ENCODE results near the gene ARMC9.

Gene ARMC9

GRCh38 chr2:231186325-231186724, 12.1 kb upstream of the ARMC9 start:
- H3K4me1 ChIP-seq (ENCODE audit: control insufficient read depth, insufficient read depth, low read length), result no peaks in the 10 kb centered on the region
- CTCF ChIA-PET, result interaction anchor here (0.6 to 0.8 kb wide), 2 partner anchors 82 to 982 kb away, joined by 3 read pairs; no protein-coding TSS in a partner anchor
- TF ChIP-seq ZNF202 (tag by site-specific recombination; IDR thresholded peaks at IDR 0.05; ENCODE audit: borderline replicate concordance) (no peak), GFI1B (tag by site-specific recombination; IDR thresholded peaks at IDR 0.05) (no peak), FEZF1 (tag by site-specific recombination; IDR thresholded peaks at IDR 0.05) (no peak), ZNF747 (tag by site-specific recombination; IDR thresholded peaks at IDR 0.05) (no peak), ZSCAN18 (tag by site-specific recombination; IDR thresholded peaks at IDR 0.05) (no peak), ZBTB17 (tag by site-specific recombination; IDR thresholded peaks at IDR 0.05) (no peak), ZNF660 (tag by site-specific recombination; IDR thresholded peaks at IDR 0.05) (no peak), ZNF211 (tag by site-specific recombination; IDR thresholded peaks at IDR 0.05; ENCODE audit: low read depth) (no peak), OSR2 (tag by site-specific recombination; IDR thresholded peaks at IDR 0.05) (no peak), TSHZ1 (tag by site-specific recombination; IDR thresholded peaks at IDR 0.05; ENCODE audit: borderline replicate concordance) (no peak), MYNN (tag by site-specific recombination; IDR thresholded peaks at IDR 0.05; ENCODE audit: borderline replicate concordance) (no peak), HOXC10 (CRISPR knock-in tag; IDR thresholded peaks at IDR 0.05) (no peak)

GRCh38 chr2:231187736-231188505, 10.5 kb upstream of the ARMC9 start:
- Histone ChIP-seq H3K9me3 (ENCODE audit: control insufficient read depth, insufficient read depth, low read depth, low read length) (no peaks in the 10 kb centered on the region), H3K4me3 (ENCODE audit: low read depth, low read length) (no peak overlapping the region), H3K27ac (ENCODE audit: extremely low read depth, low read depth, low read length) (no peak overlapping the region), H3K36me3 (ENCODE audit: control insufficient read depth in 2 of 2, insufficient read depth in 1 of 2, low read length in 2 of 2) (no peaks in the 10 kb centered on the region), H3K4me1 (ENCODE audit: control insufficient read depth, insufficient read depth, low read length) (no peaks in the 10 kb centered on the region)
- CTCF ChIA-PET, result interaction anchor here (0.6 to 1.0 kb wide), 2 partner anchors 83 to 159 kb away, joined by 3 read pairs; no protein-coding TSS in a partner anchor
- POLR2A ChIA-PET, result no interaction called here
- TF ChIP-seq ZNF624 (tag by site-specific recombination; IDR thresholded peaks at IDR 0.05) (no peak), HOXC10 (CRISPR knock-in tag; IDR thresholded peaks at IDR 0.05) (no peak), ZNF488 (tag by site-specific recombination; IDR thresholded peaks at IDR 0.05) (no peak), ZNF26 (tag by site-specific recombination; IDR thresholded peaks at IDR 0.05) (no peak), ZNF791 (tag by site-specific recombination; IDR thresholded peaks at IDR 0.05) (no peak), GFI1B (tag by site-specific recombination; IDR thresholded peaks at IDR 0.05) (no peak), ZBTB7A (tag by site-specific recombination; IDR thresholded peaks at IDR 0.05; ENCODE audit: low read depth) (no peak), ZNF639 (tag by site-specific recombination; IDR thresholded peaks at IDR 0.05) (no peak), KLF16 (tag by site-specific recombination; IDR thresholded peaks at IDR 0.05) (no peak)

More at GRCh38 chr2:231186325-231186724, 12.1 kb upstream of the ARMC9 start:
- Histone ChIP-seq H3K9me3 (ENCODE audit: control insufficient read depth, insufficient read depth, low read depth, low read length) (no peaks in the 10 kb centered on the region), H3K36me3 (ENCODE audit: control insufficient read depth in 2 of 2, insufficient read depth in 1 of 2, low read length in 2 of 2) (no peaks in the 10 kb centered on the region), H3K4me3 (ENCODE audit: low read depth, low read length) (no peak overlapping the region), H3K27ac (ENCODE audit: extremely low read depth, low read depth, low read length) (no peak overlapping the region)
- POLR2A ChIA-PET, result no interaction called here
